GM23338 (cell line): ENCODE data around the gene TRDN. TPM values are rescaled to one million over a fixed set of nuclear protein-coding genes. Genes with fewer than 3 reads are reported as not detected.
A peak's percentile ranks its signal among the peaks of the same experiment; 100 is the strongest.

Source experiments
- ATAC-seq: fragments of 200-7000 bp; cut with Tn5 transposase; 3 replicates; pipeline ENCODE4 v1.9.1; 2020
- DNase-seq: peaks from one replicate; pipeline ENCODE4 v3.0.0-alpha.2; 2015; ENCODE audit warnings: low spot score
- H2AFZ ChIP-seq: fragments of 200-600 bp; sonication (generic); 2 replicates; pipeline ENCODE4 v1.8.0; 2016; ENCODE audit warnings: antibody characterized with exemption, mild to moderate bottlenecking, moderate library complexity
- H3F3A ChIP-seq: fragments of 200-600 bp; sonication (generic); replicated peaks from 2 replicates; pipeline ENCODE4 v1.8.0; 2017; ENCODE audit warnings: antibody characterized with exemption, mixed run types, low read depth
- H3K27ac ChIP-seq: fragments of 200-600 bp; sonication (generic); 2 replicates; pipeline ENCODE4 v1.6.1; 2016; ENCODE audit warnings: low read depth
- H3K27me3 ChIP-seq: fragments of 200-600 bp; sonication (generic); 2 replicates; pipeline ENCODE4 v1.8.0; 2016; ENCODE audit warnings: mild to moderate bottlenecking, mixed run types, moderate library complexity; ENCODE audit not compliant: insufficient read depth
- H3K36me3 ChIP-seq: fragments of 200-600 bp; sonication (generic); 2 replicates; pipeline ENCODE4 v1.8.0; 2016; ENCODE audit warnings: mild to moderate bottlenecking; ENCODE audit not compliant: insufficient read depth
- H3K4me1 ChIP-seq: fragments of 200-600 bp; sonication (generic); 2 replicates; pipeline ENCODE4 v1.8.0; 2016; ENCODE audit warnings: mild to moderate bottlenecking, moderate library complexity; ENCODE audit not compliant: insufficient read depth
- H3K4me2 ChIP-seq: fragments of 200-600 bp; sonication (generic); 2 replicates; pipeline ENCODE4 v1.7.1; 2017; ENCODE audit warnings: mixed run types
- H3K4me3 ChIP-seq: fragments of 200-600 bp; sonication (generic); 2 replicates; pipeline ENCODE4 v1.6.1; 2016; ENCODE audit warnings: mixed run types
- H3K79me2 ChIP-seq: fragments of 200-600 bp; sonication (generic); replicated peaks from 2 replicates; pipeline ENCODE4 v1.8.0; 2017; ENCODE audit warnings: mild to moderate bottlenecking; ENCODE audit not compliant: insufficient read depth
- H3K9me2 ChIP-seq: fragments of 200-600 bp; sonication (generic); 2 replicates; pipeline ENCODE4 v1.8.0; 2017; ENCODE audit not compliant: insufficient read depth
- H4K20me1 ChIP-seq: fragments of 200-600 bp; sonication (generic); replicated peaks from 2 replicates; pipeline ENCODE4 v1.8.0; 2017; ENCODE audit warnings: mild to moderate bottlenecking; ENCODE audit not compliant: insufficient read depth
- H3K27ac Mint-ChIP-seq: 2 replicates; pipeline ENCODE4 v1.8.0; 2020; ENCODE audit warnings: inconsistent platforms, mild to moderate bottlenecking, moderate library complexity, mixed read lengths
- H3K27me3 Mint-ChIP-seq: 3 replicates; pipeline ENCODE4 v1.8.0; 2022; ENCODE audit warnings: low read depth, mild to moderate bottlenecking, moderate library complexity, mixed read lengths, inconsistent platforms; ENCODE audit not compliant: insufficient read depth, poor library complexity
- H3K36me3 Mint-ChIP-seq: 3 replicates; pipeline ENCODE4 v1.8.0; 2021; ENCODE audit warnings: low read depth, mild to moderate bottlenecking, inconsistent platforms, moderate library complexity, mixed read lengths
- H3K4me1 Mint-ChIP-seq: 3 replicates; pipeline ENCODE4 v1.8.0; 2020; ENCODE audit warnings: mild to moderate bottlenecking, inconsistent platforms, mixed read lengths
- H3K4me3 Mint-ChIP-seq: 3 replicates; pipeline ENCODE4 v1.8.0; 2021; ENCODE audit warnings: moderate library complexity, mild to moderate bottlenecking, inconsistent platforms, mixed read lengths
- H3K9me3 Mint-ChIP-seq: 3 replicates; pipeline ENCODE4 v1.8.0; 2020; ENCODE audit warnings: moderate library complexity, mild to moderate bottlenecking, inconsistent platforms, mixed read lengths
- CREB1 ChIP-seq: fragments of 250-450 bp; sonication (Bioruptor Pico); IDR thresholded peaks from 2 replicates; pipeline ENCODE4 v1.5.0; 2020; ENCODE audit warnings: low read depth, mild to moderate bottlenecking, moderate library complexity
- EZH2 ChIP-seq: fragments of 200-600 bp; sonication (generic); IDR thresholded peaks from one replicate; pipeline ENCODE4 v1.8.0; 2017; ENCODE audit warnings: antibody characterized with exemption, mild to moderate bottlenecking, low read depth; ENCODE audit not compliant: unreplicated experiment
- EZH2phosphoT487 ChIP-seq: fragments of 200-600 bp; sonication (generic); IDR thresholded peaks from one replicate; pipeline ENCODE4 v1.8.1; 2018; ENCODE audit warnings: antibody characterized with exemption; ENCODE audit not compliant: unreplicated experiment
- JUNB ChIP-seq: IDR thresholded peaks from one replicate; pipeline ENCODE4 v1.6.1; 2016; ENCODE audit warnings: antibody characterized with exemption; ENCODE audit not compliant: unreplicated experiment
- NANOG ChIP-seq: IDR thresholded peaks from 2 replicates; pipeline ENCODE4 v1.6.1; 2016; ENCODE audit warnings: antibody characterized with exemption, borderline replicate concordance
- POLR2AphosphoS5 ChIP-seq: IDR thresholded peaks from 2 replicates; pipeline ENCODE4 v1.6.1; 2016; ENCODE audit warnings: antibody characterized with exemption, low read depth
- STAT1 ChIP-seq: IDR thresholded peaks from one replicate; pipeline ENCODE4 v1.6.1; 2016; ENCODE audit warnings: antibody characterized with exemption; ENCODE audit not compliant: unreplicated experiment
- ZNF114 ChIP-seq: fragments of 250-450 bp; sonication (Bioruptor Pico); IDR thresholded peaks from 2 replicates; pipeline ENCODE4 v1.5.0; 2020; ENCODE audit warnings: mild to moderate bottlenecking, moderate library complexity
- polyA plus RNA-seq: library from polyadenylated mRNA; unstranded; fragments of >200 nt; fragmentation: Nextera tagmentation; extraction: Ambion mirVana; gene quantifications from 2 replicates; pipeline ENCODE4 v1.2.1, GENCODE V29; 2016
- total RNA-seq: library from RNA; depleted of rRNA; stranded (reverse); fragments of >200 nt; shearing (Covaris generic); gene quantifications from 2 replicates; pipeline ENCODE4 v1.2.3, GENCODE V29; 2014
- TF ChIP-seq, protein P1 (sequence below), 2 experiments: fragments of 200-600 bp in 1 of 2; sonication (generic) in 1 of 2; conservative IDR thresholded peaks; 2 replicates each; pipeline versions ENCODE4 v1.5.1 to v1.6.1; 2016 to 2017; ENCODE audit warnings: antibody characterized with exemption in 2 of 2, low read depth in 2 of 2, mild to moderate bottlenecking in 2 of 2, moderate library complexity in 1 of 2
- TF ChIP-seq, protein P2 (sequence below): fragments of 250-450 bp; sonication (Bioruptor Pico); IDR thresholded peaks from 2 replicates; pipeline ENCODE4 v1.5.0; 2020; ENCODE audit warnings: mild to moderate bottlenecking, moderate library complexity

TRDN gene
- total and polyA plus RNA-seq, 2 experiments from 2014 or later, result 35.5 to 137 TPM

DNA sequence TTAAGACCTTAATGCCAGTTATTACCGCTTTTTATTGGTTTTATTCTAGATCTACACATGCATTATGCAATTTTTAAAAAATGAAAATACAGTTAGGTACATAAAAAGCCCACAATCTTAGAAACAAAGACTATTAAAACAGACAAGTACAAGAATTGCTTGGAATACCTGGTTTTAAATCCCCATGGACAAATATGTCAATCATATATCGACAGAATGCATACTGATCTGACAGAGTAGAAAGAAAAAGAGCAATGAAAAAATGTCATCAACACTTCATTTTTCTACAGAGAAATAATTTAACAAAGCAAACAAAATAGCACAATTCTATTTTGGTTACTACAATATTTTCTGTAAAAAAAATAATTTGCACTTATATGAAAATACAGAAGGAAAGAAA is 139.7 kb downstream of the TRDN start:
- H3K4me2 ChIP-seq, result no peak overlapping the region
- H3K9me2 ChIP-seq, result no peaks in the 10 kb centered on the region
- Mint-ChIP-seq H3K9me3 (no peaks in the 10 kb centered on the region), H3K27ac (peak overlapping the region; percentile 34; the same call in 1 of the 2 replicates), H3K36me3 (no peaks in the 10 kb centered on the region), H3K4me1 (peaks cover 6% of the 10 kb centered on the region; the same call in 2 of the 3 replicates), H3K4me3 (no peak overlapping the region), H3K27me3 (no peaks in the 10 kb centered on the region)
- H3F3A ChIP-seq, result no peaks in the 10 kb centered on the region
- no peak overlapping the region for H2AFZ ChIP-seq
- DNase-seq (no peak), ATAC-seq (no peak)
- H3K79me2 ChIP-seq, result no peaks in the 10 kb centered on the region
- no peaks in the 10 kb centered on the region for H3K36me3 ChIP-seq
- no peak overlapping the region for H3K4me3 ChIP-seq
- TF ChIP-seq NANOG (no peak), JUNB (no peak), ZNF114 (CRISPR knock-in tag) (no peak), EZH2 (no peak), POLR2AphosphoS5 (no peak), EZH2phosphoT487 (no peak), CREB1 (CRISPR knock-in tag) (no peak), STAT1 (no peak)
- TF ChIP-seq, protein P1, sequence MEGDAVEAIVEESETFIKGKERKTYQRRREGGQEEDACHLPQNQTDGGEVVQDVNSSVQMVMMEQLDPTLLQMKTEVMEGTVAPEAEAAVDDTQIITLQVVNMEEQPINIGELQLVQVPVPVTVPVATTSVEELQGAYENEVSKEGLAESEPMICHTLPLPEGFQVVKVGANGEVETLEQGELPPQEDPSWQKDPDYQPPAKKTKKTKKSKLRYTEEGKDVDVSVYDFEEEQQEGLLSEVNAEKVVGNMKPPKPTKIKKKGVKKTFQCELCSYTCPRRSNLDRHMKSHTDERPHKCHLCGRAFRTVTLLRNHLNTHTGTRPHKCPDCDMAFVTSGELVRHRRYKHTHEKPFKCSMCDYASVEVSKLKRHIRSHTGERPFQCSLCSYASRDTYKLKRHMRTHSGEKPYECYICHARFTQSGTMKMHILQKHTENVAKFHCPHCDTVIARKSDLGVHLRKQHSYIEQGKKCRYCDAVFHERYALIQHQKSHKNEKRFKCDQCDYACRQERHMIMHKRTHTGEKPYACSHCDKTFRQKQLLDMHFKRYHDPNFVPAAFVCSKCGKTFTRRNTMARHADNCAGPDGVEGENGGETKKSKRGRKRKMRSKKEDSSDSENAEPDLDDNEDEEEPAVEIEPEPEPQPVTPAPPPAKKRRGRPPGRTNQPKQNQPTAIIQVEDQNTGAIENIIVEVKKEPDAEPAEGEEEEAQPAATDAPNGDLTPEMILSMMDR (conservative IDR thresholded peaks at IDR 0.05; ENCODE audit: low read depth in 2 of 2), result no peak
- TF ChIP-seq, protein P2, sequence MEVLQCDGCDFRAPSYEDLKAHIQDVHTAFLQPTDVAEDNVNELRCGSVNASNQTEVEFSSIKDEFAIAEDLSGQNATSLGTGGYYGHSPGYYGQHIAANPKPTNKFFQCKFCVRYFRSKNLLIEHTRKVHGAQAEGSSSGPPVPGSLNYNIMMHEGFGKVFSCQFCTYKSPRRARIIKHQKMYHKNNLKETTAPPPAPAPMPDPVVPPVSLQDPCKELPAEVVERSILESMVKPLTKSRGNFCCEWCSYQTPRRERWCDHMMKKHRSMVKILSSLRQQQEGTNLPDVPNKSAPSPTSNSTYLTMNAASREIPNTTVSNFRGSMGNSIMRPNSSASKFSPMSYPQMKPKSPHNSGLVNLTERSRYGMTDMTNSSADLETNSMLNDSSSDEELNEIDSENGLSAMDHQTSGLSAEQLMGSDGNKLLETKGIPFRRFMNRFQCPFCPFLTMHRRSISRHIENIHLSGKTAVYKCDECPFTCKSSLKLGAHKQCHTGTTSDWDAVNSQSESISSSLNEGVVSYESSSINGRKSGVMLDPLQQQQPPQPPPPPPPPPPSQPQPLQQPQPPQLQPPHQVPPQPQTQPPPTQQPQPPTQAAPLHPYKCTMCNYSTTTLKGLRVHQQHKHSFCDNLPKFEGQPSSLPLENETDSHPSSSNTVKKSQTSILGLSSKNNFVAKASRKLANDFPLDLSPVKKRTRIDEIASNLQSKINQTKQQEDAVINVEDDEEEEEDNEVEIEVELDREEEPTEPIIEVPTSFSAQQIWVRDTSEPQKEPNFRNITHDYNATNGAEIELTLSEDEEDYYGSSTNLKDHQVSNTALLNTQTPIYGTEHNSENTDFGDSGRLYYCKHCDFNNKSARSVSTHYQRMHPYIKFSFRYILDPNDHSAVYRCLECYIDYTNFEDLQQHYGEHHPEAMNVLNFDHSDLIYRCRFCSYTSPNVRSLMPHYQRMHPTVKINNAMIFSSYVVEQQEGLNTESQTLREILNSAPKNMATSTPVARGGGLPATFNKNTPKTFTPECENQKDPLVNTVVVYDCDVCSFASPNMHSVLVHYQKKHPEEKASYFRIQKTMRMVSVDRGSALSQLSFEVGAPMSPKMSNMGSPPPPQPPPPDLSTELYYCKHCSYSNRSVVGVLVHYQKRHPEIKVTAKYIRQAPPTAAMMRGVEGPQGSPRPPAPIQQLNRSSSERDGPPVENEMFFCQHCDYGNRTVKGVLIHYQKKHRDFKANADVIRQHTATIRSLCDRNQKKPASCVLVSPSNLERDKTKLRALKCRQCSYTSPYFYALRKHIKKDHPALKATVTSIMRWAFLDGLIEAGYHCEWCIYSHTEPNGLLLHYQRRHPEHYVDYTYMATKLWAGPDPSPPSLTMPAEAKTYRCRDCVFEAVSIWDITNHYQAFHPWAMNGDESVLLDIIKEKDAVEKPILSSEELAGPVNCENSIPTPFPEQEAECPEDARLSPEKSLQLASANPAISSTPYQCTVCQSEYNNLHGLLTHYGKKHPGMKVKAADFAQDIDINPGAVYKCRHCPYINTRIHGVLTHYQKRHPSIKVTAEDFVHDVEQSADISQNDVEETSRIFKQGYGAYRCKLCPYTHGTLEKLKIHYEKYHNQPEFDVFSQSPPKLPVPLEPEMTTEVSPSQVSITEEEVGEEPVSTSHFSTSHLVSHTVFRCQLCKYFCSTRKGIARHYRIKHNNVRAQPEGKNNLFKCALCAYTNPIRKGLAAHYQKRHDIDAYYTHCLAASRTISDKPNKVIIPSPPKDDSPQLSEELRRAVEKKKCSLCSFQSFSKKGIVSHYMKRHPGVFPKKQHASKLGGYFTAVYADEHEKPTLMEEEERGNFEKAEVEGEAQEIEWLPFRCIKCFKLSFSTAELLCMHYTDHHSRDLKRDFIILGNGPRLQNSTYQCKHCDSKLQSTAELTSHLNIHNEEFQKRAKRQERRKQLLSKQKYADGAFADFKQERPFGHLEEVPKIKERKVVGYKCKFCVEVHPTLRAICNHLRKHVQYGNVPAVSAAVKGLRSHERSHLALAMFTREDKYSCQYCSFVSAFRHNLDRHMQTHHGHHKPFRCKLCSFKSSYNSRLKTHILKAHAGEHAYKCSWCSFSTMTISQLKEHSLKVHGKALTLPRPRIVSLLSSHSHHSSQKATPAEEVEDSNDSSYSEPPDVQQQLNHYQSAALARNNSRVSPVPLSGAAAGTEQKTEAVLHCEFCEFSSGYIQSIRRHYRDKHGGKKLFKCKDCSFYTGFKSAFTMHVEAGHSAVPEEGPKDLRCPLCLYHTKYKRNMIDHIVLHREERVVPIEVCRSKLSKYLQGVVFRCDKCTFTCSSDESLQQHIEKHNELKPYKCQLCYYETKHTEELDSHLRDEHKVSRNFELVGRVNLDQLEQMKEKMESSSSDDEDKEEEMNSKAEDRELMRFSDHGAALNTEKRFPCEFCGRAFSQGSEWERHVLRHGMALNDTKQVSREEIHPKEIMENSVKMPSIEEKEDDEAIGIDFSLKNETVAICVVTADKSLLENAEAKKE (CRISPR knock-in tag), result no peak
- no peaks in the 10 kb centered on the region for H3K4me1 ChIP-seq
- H3K27ac ChIP-seq, result no peak overlapping the region
- H3K27me3 ChIP-seq, result no peaks in the 10 kb centered on the region
- H4K20me1 ChIP-seq, result no peaks in the 10 kb centered on the region
